ENCODE results near the gene NTF3.

DNA sequence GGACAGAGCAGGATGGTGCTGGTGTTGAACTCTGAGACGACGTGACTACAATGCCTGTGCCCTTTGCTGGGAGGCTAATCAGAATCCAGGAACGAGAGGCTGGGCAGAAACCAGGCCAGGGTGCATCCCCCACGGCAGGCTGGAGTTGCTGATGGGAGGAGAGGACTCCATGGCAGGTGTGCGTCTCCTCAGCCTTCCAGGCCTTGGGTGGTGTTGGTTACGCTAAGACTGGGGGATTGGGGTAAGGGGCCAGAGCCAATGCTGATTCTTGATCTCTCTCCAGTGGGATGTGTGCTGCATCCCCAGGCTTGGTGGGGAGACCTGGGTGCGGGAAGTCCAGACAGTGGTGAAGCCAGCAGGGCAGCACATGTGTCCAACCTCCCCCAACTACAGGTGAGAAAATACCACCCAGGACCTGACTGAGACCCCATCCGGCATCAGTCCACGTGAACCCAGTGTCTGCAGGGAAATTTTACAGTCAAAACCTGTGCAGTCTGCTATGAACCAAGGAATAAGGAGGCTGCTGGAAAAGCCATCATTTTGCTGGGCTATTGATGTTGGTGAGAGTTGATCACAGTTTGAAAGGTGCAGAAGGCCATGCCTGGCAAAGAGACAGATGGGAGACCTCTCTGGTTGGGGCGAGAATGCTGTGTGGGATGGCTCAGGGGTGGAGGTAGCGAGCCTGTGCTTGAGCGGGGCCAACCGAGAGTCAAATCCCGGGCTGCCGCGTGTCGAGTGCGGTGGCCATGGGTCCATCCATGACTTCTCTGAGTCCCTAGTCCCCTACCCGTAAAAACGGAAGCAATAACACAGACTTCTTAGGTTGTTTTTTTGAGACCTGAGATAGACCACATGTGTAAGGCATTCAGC, 89.8 kb downstream of the NTF3 start:
- TF ChIP-seq, protein P1, sequence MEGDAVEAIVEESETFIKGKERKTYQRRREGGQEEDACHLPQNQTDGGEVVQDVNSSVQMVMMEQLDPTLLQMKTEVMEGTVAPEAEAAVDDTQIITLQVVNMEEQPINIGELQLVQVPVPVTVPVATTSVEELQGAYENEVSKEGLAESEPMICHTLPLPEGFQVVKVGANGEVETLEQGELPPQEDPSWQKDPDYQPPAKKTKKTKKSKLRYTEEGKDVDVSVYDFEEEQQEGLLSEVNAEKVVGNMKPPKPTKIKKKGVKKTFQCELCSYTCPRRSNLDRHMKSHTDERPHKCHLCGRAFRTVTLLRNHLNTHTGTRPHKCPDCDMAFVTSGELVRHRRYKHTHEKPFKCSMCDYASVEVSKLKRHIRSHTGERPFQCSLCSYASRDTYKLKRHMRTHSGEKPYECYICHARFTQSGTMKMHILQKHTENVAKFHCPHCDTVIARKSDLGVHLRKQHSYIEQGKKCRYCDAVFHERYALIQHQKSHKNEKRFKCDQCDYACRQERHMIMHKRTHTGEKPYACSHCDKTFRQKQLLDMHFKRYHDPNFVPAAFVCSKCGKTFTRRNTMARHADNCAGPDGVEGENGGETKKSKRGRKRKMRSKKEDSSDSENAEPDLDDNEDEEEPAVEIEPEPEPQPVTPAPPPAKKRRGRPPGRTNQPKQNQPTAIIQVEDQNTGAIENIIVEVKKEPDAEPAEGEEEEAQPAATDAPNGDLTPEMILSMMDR (IDR thresholded peaks at IDR 0.05 in 2 of 3, conservative IDR thresholded peaks at IDR 0.05 in 1 of 3; ENCODE audit: borderline replicate concordance in 1 of 3, insufficient read depth in 1 of 3, low read depth in 2 of 3, low read length in 2 of 3): no peak
- no peak for TF ChIP-seq POLR2A (IDR thresholded peaks at IDR 0.05; ENCODE audit: borderline replicate concordance, extremely low read depth, insufficient read depth, insufficient read length)
